Liver (tissue), 9 donors: ENCODE results near the gene LPAR2. TPM values are rescaled to one million over a fixed set of nuclear protein-coding genes. Genes with fewer than 3 reads are reported as not detected.

Source experiments
- DNase-seq: peaks from one replicate; pipeline ENCODE4 v3.0.0-alpha.2; 2017; ENCODE audit warnings: low spot score
- H3K27ac ChIP-seq, 2 donors: one replicate each; pipeline ENCODE4 v1.7.0; 2013; ENCODE audit warnings: inconsistent platforms in 2 of 2, low read length in 2 of 2, control low read depth in 1 of 2, low read depth in 1 of 2, mild to moderate bottlenecking in 1 of 2
- H3K27me3 ChIP-seq, 4 donors: one replicate each; pipeline versions ENCODE4 v1.6.1 to v1.7.0; 2013; ENCODE audit warnings: low read length in 3 of 4, inconsistent platforms in 1 of 4, mild to moderate bottlenecking in 1 of 4, moderate library complexity in 1 of 4; ENCODE audit not compliant: control insufficient read depth in 4 of 4, insufficient read depth in 4 of 4
- H3K36me3 ChIP-seq, 4 donors: one replicate each; pipeline versions ENCODE4 v1.6.1 to v1.7.0; 2013; ENCODE audit warnings: low read length in 3 of 4, mild to moderate bottlenecking in 3 of 4, low read depth in 1 of 4, moderate library complexity in 1 of 4; ENCODE audit not compliant: control insufficient read depth in 4 of 4, insufficient read depth in 3 of 4
- H3K4me1 ChIP-seq, 4 donors: one replicate each; pipeline versions ENCODE4 v1.6.1 to v1.7.0; 2013; ENCODE audit warnings: low read length in 3 of 4, mild to moderate bottlenecking in 3 of 4, moderate library complexity in 1 of 4; ENCODE audit not compliant: control insufficient read depth in 4 of 4, insufficient read depth in 4 of 4
- H3K4me3 ChIP-seq, 3 donors: one replicate each; pipeline versions ENCODE4 v1.6.1 to v1.7.0; 2013; ENCODE audit warnings: low read length in 3 of 3, control low read depth in 1 of 3, low read depth in 1 of 3, mild to moderate bottlenecking in 1 of 3
- H3K9ac ChIP-seq, 2 donors: one replicate each; pipeline ENCODE4 v1.7.0; 2013; ENCODE audit warnings: low read length in 2 of 2, mild to moderate bottlenecking in 2 of 2, moderate library complexity in 2 of 2, control low read depth in 1 of 2, low read depth in 1 of 2
- H3K9me3 ChIP-seq, 4 donors: one replicate each; pipeline versions ENCODE4 v1.6.1 to v1.7.0; 2013; ENCODE audit warnings: low read length in 3 of 4; ENCODE audit not compliant: control insufficient read depth in 4 of 4
- EGR1 ChIP-seq, 2 donors: IDR thresholded peaks; 2 replicates each; pipeline ENCODE4 v1.6.1; 2016 to 2018; ENCODE audit warnings: antibody characterized with exemption in 2 of 2, low read depth in 2 of 2
- FOXA1 ChIP-seq: IDR thresholded peaks from 2 replicates; pipeline ENCODE4 v1.6.1; 2016; ENCODE audit warnings: antibody characterized with exemption
- FOXA2 ChIP-seq: IDR thresholded peaks from 2 replicates; pipeline ENCODE4 v1.6.1; 2016; ENCODE audit warnings: antibody characterized with exemption
- GABPA ChIP-seq, 2 donors: IDR thresholded peaks in 1 of 2; conservative IDR thresholded peaks in 1 of 2; 2 replicates each; pipeline ENCODE4 v1.6.1; 2016; ENCODE audit warnings: antibody characterized with exemption in 2 of 2, mild to moderate bottlenecking in 1 of 2, moderate library complexity in 1 of 2
- HNF4A ChIP-seq, 2 donors: conservative IDR thresholded peaks; 2 replicates each; pipeline ENCODE4 v1.6.1; 2016; ENCODE audit warnings: antibody characterized with exemption in 2 of 2, mild to moderate bottlenecking in 2 of 2
- HNF4G ChIP-seq: IDR thresholded peaks from 2 replicates; pipeline ENCODE4 v1.6.1; 2016; ENCODE audit warnings: antibody characterized with exemption
- JUND ChIP-seq, 2 donors: IDR thresholded peaks; 2 replicates each; pipeline ENCODE4 v1.6.1; 2016; ENCODE audit warnings: antibody characterized with exemption in 2 of 2
- NR2F2 ChIP-seq: IDR thresholded peaks from 2 replicates; pipeline ENCODE4 v1.6.1; 2016; ENCODE audit warnings: antibody characterized with exemption
- RAD21 ChIP-seq, 2 donors: IDR thresholded peaks; 2 replicates each; pipeline ENCODE4 v1.6.1; 2016; ENCODE audit warnings: antibody characterized with exemption in 2 of 2, mild to moderate bottlenecking in 2 of 2
- TAF1 ChIP-seq: conservative IDR thresholded peaks from 2 replicates; pipeline ENCODE4 v1.6.1; 2016; ENCODE audit warnings: antibody characterized with exemption, mild to moderate bottlenecking
- WGBS: extraction: QIAGEN DNeasy Blood & Tissue Kit; methylation state at CpG from one replicate; pipeline ENCODE4 v1.1.7; 2013; 5-methylcytosine and 5-hydroxymethylcytosine counted together
- polyA plus RNA-seq, 2 donors: library from polyadenylated mRNA; stranded (reverse) in 1 of 2; unstranded in 1 of 2; fragments of 200-250 nt in 1 of 2; fragments of >200 nt in 1 of 2; fragmentation: Nextera tagmentation in 1 of 2; extraction: Ambion mirVana in 1 of 2; gene quantifications; one replicate each; pipeline versions ENCODE4 v1.2.1 to v1.2.3, GENCODE V29; 2013 to 2015
- total RNA-seq, 2 donors: library from RNA; depleted of rRNA; stranded (reverse); fragments of >200 nt; gene quantifications; one replicate each; pipeline ENCODE4 v1.2.3, GENCODE V29; 2014
- TF ChIP-seq, protein P1 (sequence below): IDR thresholded peaks from 2 replicates; pipeline ENCODE4 v1.6.1; 2016; ENCODE audit warnings: antibody characterized with exemption, mild to moderate bottlenecking
- TF ChIP-seq, protein P2 (sequence below): fragments of 150-350 bp; IDR thresholded peaks from 2 replicates; pipeline ENCODE4 v1.5.1; 2017; ENCODE audit warnings: improper control_type of control experiment, low read depth, low read length; ENCODE audit not compliant: missing input control
- donor health status: healthy.
- donor health status: healthy.
- donor health status: healthy.
- donor health status: healthy.
- donor health status: healthy.

Gene LPAR2
- total and polyA plus RNA-seq, 4 donors, result 1.0 to 3.4 (median 1.2) TPM

DNA sequence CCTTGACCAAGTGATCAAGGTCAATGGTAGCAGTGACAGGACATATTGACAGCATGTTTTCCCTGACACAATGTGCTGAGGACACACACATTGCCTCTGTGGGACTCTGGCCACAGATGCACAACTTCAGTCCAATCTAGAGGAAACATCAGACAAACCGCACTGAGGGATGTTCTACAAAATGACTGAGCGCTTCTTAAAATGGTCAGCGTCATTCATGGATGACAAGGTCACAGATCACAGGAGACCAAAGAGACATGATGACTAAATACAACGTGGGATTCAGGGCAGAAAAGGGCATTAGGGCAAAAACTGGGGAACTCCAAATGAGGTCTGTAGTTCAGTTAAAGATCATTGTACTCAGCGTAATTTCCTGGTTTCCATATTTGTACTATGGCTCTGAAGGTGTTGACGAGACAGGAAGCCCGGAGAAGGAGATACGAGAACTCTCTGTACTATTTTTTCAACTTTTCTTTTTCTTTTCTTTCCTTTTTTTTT lies 30.2 kb downstream of the LPAR2 start (continued):
- TF ChIP-seq, protein P1, sequence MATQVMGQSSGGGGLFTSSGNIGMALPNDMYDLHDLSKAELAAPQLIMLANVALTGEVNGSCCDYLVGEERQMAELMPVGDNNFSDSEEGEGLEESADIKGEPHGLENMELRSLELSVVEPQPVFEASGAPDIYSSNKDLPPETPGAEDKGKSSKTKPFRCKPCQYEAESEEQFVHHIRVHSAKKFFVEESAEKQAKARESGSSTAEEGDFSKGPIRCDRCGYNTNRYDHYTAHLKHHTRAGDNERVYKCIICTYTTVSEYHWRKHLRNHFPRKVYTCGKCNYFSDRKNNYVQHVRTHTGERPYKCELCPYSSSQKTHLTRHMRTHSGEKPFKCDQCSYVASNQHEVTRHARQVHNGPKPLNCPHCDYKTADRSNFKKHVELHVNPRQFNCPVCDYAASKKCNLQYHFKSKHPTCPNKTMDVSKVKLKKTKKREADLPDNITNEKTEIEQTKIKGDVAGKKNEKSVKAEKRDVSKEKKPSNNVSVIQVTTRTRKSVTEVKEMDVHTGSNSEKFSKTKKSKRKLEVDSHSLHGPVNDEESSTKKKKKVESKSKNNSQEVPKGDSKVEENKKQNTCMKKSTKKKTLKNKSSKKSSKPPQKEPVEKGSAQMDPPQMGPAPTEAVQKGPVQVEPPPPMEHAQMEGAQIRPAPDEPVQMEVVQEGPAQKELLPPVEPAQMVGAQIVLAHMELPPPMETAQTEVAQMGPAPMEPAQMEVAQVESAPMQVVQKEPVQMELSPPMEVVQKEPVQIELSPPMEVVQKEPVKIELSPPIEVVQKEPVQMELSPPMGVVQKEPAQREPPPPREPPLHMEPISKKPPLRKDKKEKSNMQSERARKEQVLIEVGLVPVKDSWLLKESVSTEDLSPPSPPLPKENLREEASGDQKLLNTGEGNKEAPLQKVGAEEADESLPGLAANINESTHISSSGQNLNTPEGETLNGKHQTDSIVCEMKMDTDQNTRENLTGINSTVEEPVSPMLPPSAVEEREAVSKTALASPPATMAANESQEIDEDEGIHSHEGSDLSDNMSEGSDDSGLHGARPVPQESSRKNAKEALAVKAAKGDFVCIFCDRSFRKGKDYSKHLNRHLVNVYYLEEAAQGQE, result no peak
- TF ChIP-seq NR2F2 (no peak), HNF4G (no peak), JUND (IDR thresholded peaks at IDR 0.05) (no peak)

DNA sequence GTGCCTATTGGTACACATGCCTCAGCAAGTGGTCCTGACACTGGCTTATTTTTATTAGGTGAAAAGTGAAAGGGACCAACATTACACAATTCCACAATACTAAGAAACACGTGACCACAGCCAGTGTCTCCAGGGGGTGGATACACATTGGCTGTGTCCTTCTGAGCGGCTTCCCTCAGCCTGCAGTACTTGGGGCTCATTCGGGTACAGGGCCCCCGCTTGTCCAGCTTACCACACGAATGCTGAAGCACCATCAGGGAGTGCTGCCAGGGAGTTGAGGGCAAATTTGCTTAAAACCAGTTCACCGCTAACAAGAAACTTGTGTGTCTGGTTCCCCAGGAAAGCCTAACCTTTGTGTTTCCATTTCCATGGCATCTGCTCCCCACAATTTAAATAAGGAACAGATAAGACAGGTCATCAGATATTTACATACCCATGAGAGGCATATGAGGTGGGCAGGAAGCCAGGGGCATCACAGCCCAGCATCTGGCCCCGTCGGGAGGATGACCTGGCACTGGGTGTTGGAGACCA lies 32.8 kb downstream of the LPAR2 start:
- H3K4me1 ChIP-seq, result no peaks in the 10 kb centered on the region
- H3K27ac ChIP-seq, result no peak overlapping the region
- H3K27me3 ChIP-seq, result no peaks in the 10 kb centered on the region
- no peak for TF ChIP-seq TAF1
- WGBS, result 55% methylated on average over 8 of the region's 8 CpGs
- no peak overlapping the region for H3K4me3 ChIP-seq
- no peaks in the 10 kb centered on the region for H3K9me3 ChIP-seq
- no peaks in the 10 kb centered on the region for H3K36me3 ChIP-seq
- no peak overlapping the region for H3K9ac ChIP-seq
- DNase-seq, result no peak

DNA sequence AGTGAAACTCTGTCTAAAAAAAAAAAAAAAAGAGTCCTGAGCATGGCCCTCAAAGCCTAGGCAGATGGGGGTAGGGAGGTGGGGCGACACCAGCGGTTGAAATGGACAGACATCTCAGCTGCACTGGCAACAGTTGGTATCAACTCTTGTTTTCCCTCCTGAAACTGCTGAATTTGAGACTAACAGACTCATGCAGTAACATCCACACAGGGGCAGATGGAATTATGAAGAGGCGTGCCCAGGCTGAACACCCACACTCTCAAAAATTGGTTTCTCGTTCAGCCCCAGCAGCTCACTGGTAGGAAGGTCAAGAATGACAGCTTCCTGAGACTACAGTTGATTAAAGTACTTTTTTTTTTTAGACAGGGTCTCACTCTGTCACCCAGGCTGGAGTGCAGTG lies 33.6 kb downstream of the LPAR2 start:
- H3K27ac ChIP-seq, result no peak overlapping the region
- no peak overlapping the region for H3K9ac ChIP-seq
- H3K36me3 ChIP-seq, result no peaks in the 10 kb centered on the region
- WGBS, result 93% methylated on average over 4 of the region's 4 CpGs
- no peak for DNase-seq
- no peaks in the 10 kb centered on the region for H3K9me3 ChIP-seq
- no peaks in the 10 kb centered on the region for H3K27me3 ChIP-seq
- H3K4me3 ChIP-seq, result no peak overlapping the region
- no peak for TF ChIP-seq FOXA2
- TF ChIP-seq HNF4A (conservative IDR thresholded peaks at IDR 0.05), result no peak
- no peak for TF ChIP-seq GABPA (IDR thresholded peaks at IDR 0.05 in 1 of 2, conservative IDR thresholded peaks at IDR 0.05 in 1 of 2)
- TF ChIP-seq RAD21 (IDR thresholded peaks at IDR 0.05), result no peak
- TF ChIP-seq FOXA1, result no peak
- TF ChIP-seq, protein P2, sequence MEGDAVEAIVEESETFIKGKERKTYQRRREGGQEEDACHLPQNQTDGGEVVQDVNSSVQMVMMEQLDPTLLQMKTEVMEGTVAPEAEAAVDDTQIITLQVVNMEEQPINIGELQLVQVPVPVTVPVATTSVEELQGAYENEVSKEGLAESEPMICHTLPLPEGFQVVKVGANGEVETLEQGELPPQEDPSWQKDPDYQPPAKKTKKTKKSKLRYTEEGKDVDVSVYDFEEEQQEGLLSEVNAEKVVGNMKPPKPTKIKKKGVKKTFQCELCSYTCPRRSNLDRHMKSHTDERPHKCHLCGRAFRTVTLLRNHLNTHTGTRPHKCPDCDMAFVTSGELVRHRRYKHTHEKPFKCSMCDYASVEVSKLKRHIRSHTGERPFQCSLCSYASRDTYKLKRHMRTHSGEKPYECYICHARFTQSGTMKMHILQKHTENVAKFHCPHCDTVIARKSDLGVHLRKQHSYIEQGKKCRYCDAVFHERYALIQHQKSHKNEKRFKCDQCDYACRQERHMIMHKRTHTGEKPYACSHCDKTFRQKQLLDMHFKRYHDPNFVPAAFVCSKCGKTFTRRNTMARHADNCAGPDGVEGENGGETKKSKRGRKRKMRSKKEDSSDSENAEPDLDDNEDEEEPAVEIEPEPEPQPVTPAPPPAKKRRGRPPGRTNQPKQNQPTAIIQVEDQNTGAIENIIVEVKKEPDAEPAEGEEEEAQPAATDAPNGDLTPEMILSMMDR, result no peak
- no peak for TF ChIP-seq HNF4G
- no peak for TF ChIP-seq TAF1
- TF ChIP-seq NR2F2, result no peak
- TF ChIP-seq, protein P1, result no peak
- no peak for TF ChIP-seq EGR1 (IDR thresholded peaks at IDR 0.05; ENCODE audit: low read depth in 2 of 2)
- no peak for TF ChIP-seq JUND (IDR thresholded peaks at IDR 0.05)
- no peaks in the 10 kb centered on the region for H3K4me1 ChIP-seq
